ENCODE results near the gene CFL1. TPM values are rescaled to one million over a fixed set of nuclear protein-coding genes. Genes with fewer than 3 reads are reported as not detected.

Gene CFL1
- total RNA-seq (2022; extraction: Qiagen RNA extraction; ENCODE audit: low read depth) = 2,114 to 2,300 TPM (median 2,193 TPM) in 5 replicates

DNA sequence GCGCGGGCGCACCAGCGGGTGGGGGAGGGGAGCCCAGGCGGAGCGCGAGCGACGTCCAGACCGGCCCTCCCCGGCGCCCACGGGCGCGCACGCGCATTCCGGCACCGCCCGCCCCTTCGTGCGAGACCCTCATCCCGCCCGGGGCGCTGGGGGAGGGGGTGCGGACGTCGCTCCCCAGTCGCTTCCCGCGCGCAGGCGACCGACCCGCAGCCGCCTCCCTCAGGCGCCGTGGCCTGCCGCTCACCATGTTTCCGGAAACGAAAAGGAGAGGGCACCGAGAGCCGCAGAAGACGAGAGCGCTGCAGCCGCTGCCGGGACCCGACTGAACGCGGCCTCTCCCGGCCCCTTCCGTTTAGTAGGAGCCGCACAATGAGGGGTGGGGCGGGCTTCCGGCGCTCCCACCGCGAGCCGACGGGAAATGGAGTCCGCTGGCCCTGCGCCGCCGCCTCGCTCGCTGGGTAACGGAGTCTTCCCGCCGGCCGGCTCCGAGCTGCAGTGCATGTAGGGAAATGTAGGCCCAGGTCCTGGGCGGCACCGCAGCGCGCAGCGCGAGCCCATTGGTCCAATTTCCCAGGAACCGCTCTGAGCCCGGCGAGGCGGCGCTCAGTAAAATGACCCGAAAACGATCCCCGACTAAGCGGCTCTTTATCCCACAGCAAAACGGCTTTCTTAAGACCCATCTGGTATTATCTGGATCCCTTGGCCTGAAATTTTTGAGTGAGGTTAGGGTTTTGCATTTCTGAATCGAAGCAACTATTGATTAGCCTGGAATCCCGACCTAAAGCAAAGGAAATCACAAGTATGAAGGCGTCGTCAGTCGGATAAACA lies at the start of gene CFL1:
Gene CFL1, minus strand, starts transcription at position 328 of the 828 bp plus-strand sequence. Its CDS starts 81 bp downstream, at position 247.

GRCh38 chr11:65900125-65900898 lies 42.3 kb upstream of the CFL1 start, which contains the start of gene FOSL1:
Gene FOSL1, minus strand, starts transcription at chr11:65900388. Its CDS starts 49 bp downstream, at chr11:65900339.

GRCh38 chr11:65890324-65891218 lies 32.6 kb upstream of the CFL1 start, which contains the start of gene CCDC85B:
Gene CCDC85B, plus strand, starts transcription at chr11:65890673. Its CDS starts 111 bp downstream, at chr11:65890784.

DNA sequence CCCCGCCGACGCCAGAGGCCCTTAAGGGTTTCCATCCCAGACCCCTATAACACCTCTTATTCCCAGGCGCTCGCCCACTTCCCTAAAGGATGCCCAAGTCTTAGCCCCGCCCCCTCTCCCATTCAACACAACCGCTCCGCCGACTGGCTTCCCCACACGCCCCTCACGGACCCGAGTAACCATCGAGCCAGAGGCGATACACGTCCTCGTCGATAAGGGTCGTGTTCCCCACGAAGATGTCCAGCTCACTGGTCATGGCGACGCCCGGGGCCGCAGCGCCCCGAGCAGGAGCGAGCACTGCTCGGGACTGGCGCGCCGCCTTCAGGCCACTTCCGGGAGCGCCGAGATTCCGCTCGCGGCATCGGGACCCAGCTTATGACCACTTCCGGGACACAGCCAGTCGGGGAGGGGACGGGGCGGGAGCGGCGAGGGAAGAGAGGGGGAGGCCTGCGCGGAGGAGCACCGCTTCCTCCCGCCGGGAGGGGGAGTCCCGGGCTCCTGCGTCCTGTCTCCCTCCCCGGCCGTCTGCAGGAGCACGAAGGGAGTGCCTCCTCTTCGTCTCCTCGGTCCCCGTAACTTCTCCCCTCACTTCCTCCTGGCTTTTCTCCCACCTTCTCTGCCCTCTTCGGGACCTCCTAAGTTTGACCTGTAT lies 30.3 kb upstream of the CFL1 start, which contains the start of gene FIBP:
Gene FIBP, minus strand, starts transcription at position 309 of the 652 bp plus-strand sequence. Its CDS starts 53 bp downstream, at position 256.

GRCh38 chr11:65879617-65880016 lies 21.6 kb upstream of the CFL1 start, which contains the start of gene CTSW:
Gene CTSW, plus strand, starts transcription at chr11:65879837. Its CDS starts 18 bp downstream, at chr11:65879855.

DNA sequence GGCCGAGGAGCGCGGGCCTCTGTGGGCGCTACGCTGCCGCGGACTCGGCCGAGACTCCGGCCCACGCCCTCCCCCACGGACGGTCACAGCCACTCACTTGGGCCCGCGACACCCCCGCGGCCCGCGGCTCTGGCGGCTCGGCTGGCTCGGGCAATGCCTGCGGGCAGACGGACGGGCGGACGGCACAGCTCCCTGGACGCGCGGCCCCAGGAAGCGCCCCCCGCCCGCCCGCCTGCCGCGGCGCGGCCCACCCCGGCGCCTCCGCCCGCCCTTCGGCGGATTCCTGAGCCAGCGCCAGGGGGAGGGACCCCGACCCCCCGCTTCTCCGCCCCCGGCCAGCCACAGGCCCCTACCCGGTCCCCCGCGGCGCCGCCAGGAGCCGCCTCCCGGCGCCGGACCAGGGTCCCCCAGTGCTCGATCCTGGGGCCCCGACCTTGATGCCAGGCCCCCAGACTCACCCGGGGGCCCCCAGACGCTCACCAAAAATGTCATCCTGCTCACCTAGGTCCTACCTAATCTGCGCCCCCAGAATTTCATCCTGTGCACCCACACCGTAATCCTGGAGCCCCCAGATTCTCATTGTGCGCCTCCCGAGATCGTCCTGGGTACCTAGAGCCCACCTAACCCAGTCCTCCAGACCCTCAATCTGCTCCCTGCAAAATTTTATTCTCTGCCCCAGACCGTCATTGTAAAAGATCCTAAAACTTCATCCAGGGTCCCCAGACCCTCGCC lies 14.8 kb upstream of the CFL1 start, which contains the start of gene EFEMP2:
Gene EFEMP2, minus strand, starts transcription at position 215 of the 732 bp plus-strand sequence. CDS start 446 bp downstream, outside the sequence.

GRCh38 chr11:65860278-65861164 lies 2.5 kb upstream of the CFL1 start, which contains the start of gene MUS81:
Gene MUS81, plus strand, starts transcription at chr11:65860433. Its CDS starts 321 bp downstream, at chr11:65860754.

DNA sequence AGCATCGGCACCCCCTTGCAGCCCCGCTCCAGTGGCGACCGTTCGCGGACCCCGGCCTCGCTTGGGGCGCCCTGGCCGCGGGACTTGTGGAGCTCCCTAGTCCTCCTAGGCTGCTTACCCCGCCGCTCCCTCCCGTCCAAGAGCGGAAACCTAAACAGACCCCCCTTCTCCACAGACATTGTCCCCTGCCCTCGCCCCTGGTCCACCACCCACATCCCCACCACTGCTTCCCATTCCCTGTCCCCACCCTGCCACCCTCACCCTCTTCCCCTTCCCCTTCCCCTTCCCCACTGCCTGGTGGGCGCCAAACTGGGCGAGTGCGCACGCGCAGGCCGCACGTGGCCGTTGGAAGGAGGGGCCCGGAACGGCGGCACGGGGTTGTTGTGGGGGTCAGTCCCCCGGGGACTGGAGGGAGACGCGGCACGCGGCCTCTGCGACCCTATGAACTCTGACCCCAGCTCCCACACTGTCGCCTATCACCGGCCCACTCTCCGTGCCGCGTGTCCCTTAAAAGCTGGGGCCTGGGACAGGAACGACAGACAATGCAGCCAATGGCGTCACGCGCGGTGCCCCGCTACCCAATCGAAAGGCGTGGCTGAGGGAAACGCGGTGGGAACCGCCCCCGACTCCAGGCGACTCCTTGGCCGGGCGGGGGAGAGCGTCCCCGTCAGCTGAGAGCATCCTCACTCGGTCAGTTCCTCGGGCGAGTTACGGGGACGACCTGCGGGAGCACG lies 24.5 kb downstream of the CFL1 start, which contains the start of gene SNX32:
Gene SNX32, plus strand, starts transcription at position 667 of the 734 bp plus-strand sequence. CDS start 103 bp downstream, outside the sequence.

Other genes starting within 250 kb of the CFL1 start
- gene MAP3K11, start 244.0 kb downstream of the CFL1 start, total RNA-seq (2022; extraction: Qiagen RNA extraction; ENCODE audit: low read depth) = 44.1 to 59.2 TPM (median 50.6 TPM) in 5 replicates
- 29.3 to 41.5 TPM (median 36.7 TPM) in 5 replicates for gene PCNX3, start 242.4 kb downstream of the CFL1 start, total RNA-seq (2022; extraction: Qiagen RNA extraction; ENCODE audit: low read depth)
- gene SIPA1, start 220.1 kb downstream of the CFL1 start, total RNA-seq (2022; extraction: Qiagen RNA extraction; ENCODE audit: low read depth) = 9.7 to 22.5 TPM (median 18.8 TPM) in 5 replicates
- gene RELA, start 195.3 kb downstream of the CFL1 start, total RNA-seq (2022; extraction: Qiagen RNA extraction; ENCODE audit: low read depth) = 74.4 to 83.8 TPM (median 81.1 TPM) in 5 replicates
- gene KAT5, start 145.9 kb downstream of the CFL1 start, total RNA-seq (2022; extraction: Qiagen RNA extraction; ENCODE audit: low read depth) = 44.8 to 54.2 TPM (median 47.0 TPM) in 5 replicates
- 23.8 to 48.1 TPM (median 44.1 TPM) in 5 replicates for gene RNASEH2C, start 137.4 kb downstream of the CFL1 start, total RNA-seq (2022; extraction: Qiagen RNA extraction; ENCODE audit: low read depth)
- gene AP5B1, start 77.2 kb downstream of the CFL1 start, total RNA-seq (2022; extraction: Qiagen RNA extraction; ENCODE audit: low read depth) = 10.0 to 13.8 TPM (median 11.8 TPM) in 5 replicates
- gene OVOL1, start 71.1 kb downstream of the CFL1 start, total RNA-seq (2022; extraction: Qiagen RNA extraction; ENCODE audit: low read depth) = 0.02 to 0.08 TPM (median 0.02 TPM) in 3 of 5 replicates, not detected in the others
- gene SNX32, start 24.2 kb downstream of the CFL1 start, total RNA-seq (2022; extraction: Qiagen RNA extraction; ENCODE audit: low read depth) = 0.06 to 0.14 TPM (median 0.11 TPM) in 4 of 5 replicates, not detected in the other
- 24.8 to 34.5 TPM (median 33.9 TPM) in 5 replicates for gene MUS81, start 2.3 kb upstream of the CFL1 start, total RNA-seq (2022; extraction: Qiagen RNA extraction; ENCODE audit: low read depth)
- 0.67 to 2.1 TPM (median 1.4 TPM) in 5 replicates for gene EFEMP2, start 14.6 kb upstream of the CFL1 start, total RNA-seq (2022; extraction: Qiagen RNA extraction; ENCODE audit: low read depth)
- gene CTSW, start 21.7 kb upstream of the CFL1 start, total RNA-seq (2022; extraction: Qiagen RNA extraction; ENCODE audit: low read depth) = 0.09 TPM in 1 of 5 replicates, not detected in the others
- 74.2 to 92.5 TPM (median 85.4 TPM) in 5 replicates for gene FIBP, start 30.3 kb upstream of the CFL1 start, total RNA-seq (2022; extraction: Qiagen RNA extraction; ENCODE audit: low read depth)
- gene CCDC85B, start 32.5 kb upstream of the CFL1 start, total RNA-seq (2022; extraction: Qiagen RNA extraction; ENCODE audit: low read depth) = 21.7 to 51.3 TPM (median 42.0 TPM) in 5 replicates
- gene FOSL1, start 42.2 kb upstream of the CFL1 start, total RNA-seq (2022; extraction: Qiagen RNA extraction; ENCODE audit: low read depth) = 176 to 296 TPM (median 205 TPM) in 5 replicates
- gene C11orf68, start 60.9 kb upstream of the CFL1 start, total RNA-seq (2022; extraction: Qiagen RNA extraction; ENCODE audit: low read depth) = 58.3 to 75.5 TPM (median 60.6 TPM) in 5 replicates
- 204 to 286 TPM (median 228 TPM) in 5 replicates for gene DRAP1, start 61.2 kb upstream of the CFL1 start, total RNA-seq (2022; extraction: Qiagen RNA extraction; ENCODE audit: low read depth)
- gene TSGA10IP, start 87.3 kb upstream of the CFL1 start, total RNA-seq (2022; extraction: Qiagen RNA extraction; ENCODE audit: low read depth) = not detected in 5 replicates
- gene SART1, start 103.6 kb upstream of the CFL1 start, total RNA-seq (2022; extraction: Qiagen RNA extraction; ENCODE audit: low read depth) = 43.7 to 71.8 TPM (median 59.1 TPM) in 5 replicates
- gene EIF1AD, start 144.0 kb upstream of the CFL1 start, total RNA-seq (2022; extraction: Qiagen RNA extraction; ENCODE audit: low read depth) = 41.2 to 48.0 TPM (median 43.0 TPM) in 5 replicates
- 374 to 484 TPM (median 463 TPM) in 5 replicates for gene BANF1, start 144.3 kb upstream of the CFL1 start, total RNA-seq (2022; extraction: Qiagen RNA extraction; ENCODE audit: low read depth)
- not detected in 5 replicates for gene CST6, start 153.8 kb upstream of the CFL1 start, total RNA-seq (2022; extraction: Qiagen RNA extraction; ENCODE audit: low read depth)
- 0.53 to 2.1 TPM (median 1.5 TPM) in 5 replicates for gene CATSPER1, start 168.3 kb upstream of the CFL1 start, total RNA-seq (2022; extraction: Qiagen RNA extraction; ENCODE audit: low read depth)
- not detected in 5 replicates for gene GAL3ST3, start 191.0 kb upstream of the CFL1 start, total RNA-seq (2022; extraction: Qiagen RNA extraction; ENCODE audit: low read depth)
- 168 to 185 TPM (median 175 TPM) in 5 replicates for gene SF3B2, start 194.2 kb upstream of the CFL1 start, total RNA-seq (2022; extraction: Qiagen RNA extraction; ENCODE audit: low read depth)
- gene PACS1, start 212.1 kb upstream of the CFL1 start, total RNA-seq (2022; extraction: Qiagen RNA extraction; ENCODE audit: low read depth) = 49.5 to 72.3 TPM (median 60.7 TPM) in 5 replicates

Data from A549 treated with DMSO at 1 μM for 4 hours (cell line).